Trophoblast cell (in vitro differentiated cells and primary cell): Measurements from ENCODE around the gene KDM4C.

Experiments used
- DNase-seq, 2 donors: peaks; one replicate each; pipeline ENCODE4 v3.0.0-alpha.2; 2016
- H2AFZ ChIP-seq: 2 replicates; pipeline ENCODE4 v1.6.1; 2013; ENCODE audit warnings: low read length, moderate library complexity, mild to moderate bottlenecking; ENCODE audit not compliant: insufficient read depth, poor library complexity
- H2AK5ac ChIP-seq: 2 replicates; pipeline ENCODE4 v1.6.1; 2013; ENCODE audit warnings: mild to moderate bottlenecking, low read length
- H2BK120ac ChIP-seq: 2 replicates; pipeline ENCODE4 v1.6.1; 2013; ENCODE audit warnings: low read length, mild to moderate bottlenecking, moderate library complexity; ENCODE audit not compliant: insufficient read depth, poor library complexity
- H2BK12ac ChIP-seq: 2 replicates; pipeline ENCODE4 v1.6.1; 2013; ENCODE audit warnings: mild to moderate bottlenecking, low read length, moderate library complexity
- H2BK5ac ChIP-seq: 2 replicates; pipeline ENCODE4 v1.6.1; 2013; ENCODE audit warnings: low read length, low read depth, moderate library complexity, mild to moderate bottlenecking; ENCODE audit not compliant: poor library complexity
- H3K14ac ChIP-seq: 2 replicates; pipeline ENCODE4 v1.6.1; 2013; ENCODE audit warnings: mild to moderate bottlenecking, low read length
- H3K18ac ChIP-seq: 2 replicates; pipeline ENCODE4 v1.6.1; 2013; ENCODE audit warnings: mild to moderate bottlenecking, low read length
- H3K23ac ChIP-seq: 2 replicates; pipeline ENCODE4 v1.6.1; 2013; ENCODE audit warnings: low read length
- H3K27ac ChIP-seq: 2 replicates; pipeline ENCODE4 v1.5.1; 2013; ENCODE audit warnings: low read depth, mild to moderate bottlenecking, inconsistent platforms, low read length, moderate library complexity
- H3K27me3 ChIP-seq: 2 replicates; pipeline ENCODE4 v1.6.1; 2013; ENCODE audit warnings: inconsistent platforms, mild to moderate bottlenecking, low read length, moderate library complexity; ENCODE audit not compliant: insufficient read depth
- H3K36me3 ChIP-seq, 2 experiments: 1 replicate in 1 of 2; 2 replicates in 1 of 2; pipeline ENCODE4 v1.6.1; 2013; ENCODE audit warnings: low read length in 2 of 2, mild to moderate bottlenecking in 2 of 2, moderate library complexity in 1 of 2; ENCODE audit not compliant: insufficient read depth in 2 of 2, control insufficient read depth in 1 of 2
- H3K4ac ChIP-seq: 2 replicates; pipeline ENCODE4 v1.6.1; 2013; ENCODE audit warnings: low read depth, mild to moderate bottlenecking, low read length, moderate library complexity
- H3K4me1 ChIP-seq, 2 experiments: 1 replicate in 1 of 2; 2 replicates in 1 of 2; pipeline ENCODE4 v1.6.1; 2013; ENCODE audit warnings: low read length in 2 of 2, mild to moderate bottlenecking in 2 of 2, moderate library complexity in 1 of 2; ENCODE audit not compliant: insufficient read depth in 2 of 2, control insufficient read depth in 1 of 2
- H3K4me2 ChIP-seq: 2 replicates; pipeline ENCODE4 v1.6.1; 2013; ENCODE audit warnings: inconsistent platforms, mild to moderate bottlenecking, low read length, moderate library complexity
- H3K4me3 ChIP-seq: 2 replicates; pipeline ENCODE4 v1.5.1; 2013; ENCODE audit warnings: mild to moderate bottlenecking, low read depth, low read length, inconsistent platforms
- H3K79me1 ChIP-seq: one replicate; pipeline ENCODE4 v1.6.1; 2013; ENCODE audit warnings: low read length
- H3K79me2 ChIP-seq: 2 replicates; pipeline ENCODE4 v1.6.1; 2013; ENCODE audit warnings: low read length, mild to moderate bottlenecking; ENCODE audit not compliant: control insufficient read depth, insufficient read depth, poor library complexity
- H3K9ac ChIP-seq: 2 replicates; pipeline ENCODE4 v1.6.1; 2013; ENCODE audit warnings: mild to moderate bottlenecking, low read length
- H3K9me3 ChIP-seq: 2 replicates; pipeline ENCODE4 v1.6.1; 2013; ENCODE audit warnings: low read depth, mild to moderate bottlenecking, control low read depth, inconsistent platforms, low read length; ENCODE audit not compliant: insufficient read depth
- H4K12ac ChIP-seq: 2 replicates; pipeline ENCODE4 v1.6.1; 2013; ENCODE audit warnings: low read depth, mild to moderate bottlenecking, low read length, moderate library complexity
- H4K8ac ChIP-seq: 2 replicates; pipeline ENCODE4 v1.6.1; 2013; ENCODE audit warnings: low read depth, mild to moderate bottlenecking, low read length, moderate library complexity
- H4K91ac ChIP-seq: one replicate; pipeline ENCODE4 v1.6.1; 2013; ENCODE audit warnings: low read depth, mild to moderate bottlenecking, low read length, moderate library complexity
- WGBS: extraction: QIAGEN DNeasy Blood & Tissue Kit; methylation state at CpG from one replicate; pipeline ENCODE4 v1.1.7; 2013; ENCODE audit warnings: missing lambda C conversion rate; ENCODE audit not compliant: insufficient read length, insufficient coverage; ENCODE audit errors: extremely low coverage; 5-methylcytosine and 5-hydroxymethylcytosine counted together

Gene KDM4C

GRCh38 chr9:7103367-7103766 is 345.6 kb downstream of the KDM4C start:
- H2AFZ ChIP-seq, result no peak overlapping the region
- no peak overlapping the region for H3K4me2 ChIP-seq
- H3K4ac ChIP-seq, result no peak overlapping the region
- no peaks in the 10 kb centered on the region for H3K36me3 ChIP-seq
- H3K9me3 ChIP-seq, result no peaks in the 10 kb centered on the region
- no peak for DNase-seq
- H3K14ac ChIP-seq, result peak overlapping the region; percentile 48
- no peak overlapping the region for H3K23ac ChIP-seq
- no peak overlapping the region for H4K12ac ChIP-seq
- peak overlapping the region; percentile 93 for H3K27ac ChIP-seq
- H3K4me3 ChIP-seq, result no peak overlapping the region
- H4K91ac ChIP-seq, result peak overlapping the region; percentile 74
- H3K79me2 ChIP-seq, result no peaks in the 10 kb centered on the region
- H3K79me1 ChIP-seq, result peaks cover 27% of the 10 kb centered on the region
- H2AK5ac ChIP-seq, result no peak overlapping the region
- peak overlapping the region; percentile 73 for H2BK120ac ChIP-seq
- H2BK12ac ChIP-seq, result no peak overlapping the region
- no peak overlapping the region for H3K18ac ChIP-seq
- peak overlapping the region; percentile 43 for H4K8ac ChIP-seq
- peaks cover 5 to 18% of the 10 kb centered on the region in 2 experiments for H3K4me1 ChIP-seq
- H3K9ac ChIP-seq, result no peak overlapping the region
- WGBS, result no CpG with 5 or more reads among the region's 7 CpGs
- H3K27me3 ChIP-seq, result no peaks in the 10 kb centered on the region
- peak overlapping the region; percentile 80 for H2BK5ac ChIP-seq

GRCh38 chr9:7103771-7104170 is 346.0 kb downstream of the KDM4C start:
- peak; percentile 14 to 22 for DNase-seq
- Histone ChIP-seq H3K9me3 (no peaks in the 10 kb centered on the region), H2BK12ac (peak overlapping the region; percentile 9), H3K4ac (peak overlapping the region; percentile 5), H3K79me2 (no peaks in the 10 kb centered on the region), H3K36me3 (no peaks in the 10 kb centered on the region), H3K27ac (peak overlapping the region; percentile 93), H3K4me2 (no peak overlapping the region), H3K23ac (no peak overlapping the region), H3K4me1 (peaks cover 5 to 18% of the 10 kb centered on the region in 2 experiments), H3K18ac (no peak overlapping the region), H3K27me3 (no peaks in the 10 kb centered on the region), H2BK120ac (peak overlapping the region; percentile 75), H2BK5ac (peak overlapping the region; percentile 80), H2AK5ac (no peak overlapping the region), H4K91ac (peak overlapping the region; percentile 74), H3K79me1 (peaks cover 27% of the 10 kb centered on the region), H3K9ac (no peak overlapping the region), H4K12ac (no peak overlapping the region), H3K4me3 (no peak overlapping the region), H4K8ac (peak overlapping the region; percentile 43), H2AFZ (no peak overlapping the region), H3K14ac (peak overlapping the region; percentile 18)
- WGBS, result no CpG with 5 or more reads among the region's 6 CpGs

- Histone ChIP-seq H3K79me2 (no peaks in the 10 kb centered on the region), H2BK12ac (peak overlapping the region; percentile 70), H3K23ac (no peak overlapping the region), H4K12ac (no peak overlapping the region), H3K4ac (peak overlapping the region; percentile 47), H3K4me3 (no peak overlapping the region), H3K4me1 (peaks cover 5 to 18% of the 10 kb centered on the region in 2 experiments), H4K8ac (no peak overlapping the region), H3K27me3 (no peaks in the 10 kb centered on the region), H3K9ac (no peak overlapping the region), H2AK5ac (no peak overlapping the region), H2AFZ (no peak overlapping the region), H3K18ac (peak overlapping the region; percentile 74), H3K27ac (peak overlapping the region; percentile 93), H2BK120ac (peak overlapping the region; percentile 95), H3K9me3 (no peaks in the 10 kb centered on the region), H3K14ac (no peak overlapping the region), H4K91ac (peak overlapping the region; percentile 96), H3K79me1 (peaks cover 25% of the 10 kb centered on the region), H3K4me2 (no peak overlapping the region), H3K36me3 (no peaks in the 10 kb centered on the region), H2BK5ac (peak overlapping the region; percentile 96)
- DNase-seq, result no peak
- WGBS, result no CpG with 5 or more reads among the region's 2 CpGs
Measured at GRCh38 chr9:7104625-7105024, 346.9 kb downstream of the KDM4C start.

- Histone ChIP-seq H3K23ac (no peak overlapping the region), H4K12ac (no peak overlapping the region), H3K79me2 (no peaks in the 10 kb centered on the region), H3K79me1 (peaks cover 23% of the 10 kb centered on the region), H3K4me1 (peaks cover 5 to 18% of the 10 kb centered on the region in 2 experiments), H2AFZ (no peak overlapping the region), H3K9me3 (no peaks in the 10 kb centered on the region), H3K4ac (no peak overlapping the region), H2AK5ac (peak overlapping the region; percentile 75), H3K9ac (no peak overlapping the region), H2BK5ac (peak overlapping the region; percentile 81), H4K91ac (peak overlapping the region; percentile 75), H3K36me3 (no peaks in the 10 kb centered on the region), H2BK120ac (peak overlapping the region; percentile 75), H3K18ac (peak overlapping the region; percentile 70), H3K14ac (peak overlapping the region; percentile 60), H3K27ac (peak overlapping the region; percentile 60), H4K8ac (peak overlapping the region; percentile 79), H2BK12ac (peak overlapping the region; percentile 96), H3K4me2 (no peak overlapping the region), H3K4me3 (no peak overlapping the region), H3K27me3 (no peaks in the 10 kb centered on the region)
- no peak for DNase-seq
- WGBS, result no CpG with 5 or more reads among the region's 2 CpGs
Measured at GRCh38 chr9:7105095-7105494, 347.3 kb downstream of the KDM4C start.
